Head of caudate nucleus (tissue), 42 donors: ENCODE data around the gene FAM13A.
"Not testable (repeated sequence)": the region's sequence is repeated elsewhere in the genome, so short reads cannot be mapped to it uniquely, and the experiment has no call there.

Experiments
- DNase-seq, 42 donors: peaks; one replicate each; pipeline versions ENCODE4 v3.0.0 to v3.0.0-alpha.2; 2020 to 2021; ENCODE audit warnings: mixed read lengths in 7 of 42
- intact Hi-C: fragments of 100-400 bp; cut with DNase I; formaldehyde crosslinking; loops from one replicate; pipeline ENCODE4 v1.15.0; 2022

Gene FAM13A

GRCh38 chr4:89048906-89049601, 7.9 kb downstream of the FAM13A start:
- DNase-seq, result no peak
- intact Hi-C loops, result no loop called here

DNA sequence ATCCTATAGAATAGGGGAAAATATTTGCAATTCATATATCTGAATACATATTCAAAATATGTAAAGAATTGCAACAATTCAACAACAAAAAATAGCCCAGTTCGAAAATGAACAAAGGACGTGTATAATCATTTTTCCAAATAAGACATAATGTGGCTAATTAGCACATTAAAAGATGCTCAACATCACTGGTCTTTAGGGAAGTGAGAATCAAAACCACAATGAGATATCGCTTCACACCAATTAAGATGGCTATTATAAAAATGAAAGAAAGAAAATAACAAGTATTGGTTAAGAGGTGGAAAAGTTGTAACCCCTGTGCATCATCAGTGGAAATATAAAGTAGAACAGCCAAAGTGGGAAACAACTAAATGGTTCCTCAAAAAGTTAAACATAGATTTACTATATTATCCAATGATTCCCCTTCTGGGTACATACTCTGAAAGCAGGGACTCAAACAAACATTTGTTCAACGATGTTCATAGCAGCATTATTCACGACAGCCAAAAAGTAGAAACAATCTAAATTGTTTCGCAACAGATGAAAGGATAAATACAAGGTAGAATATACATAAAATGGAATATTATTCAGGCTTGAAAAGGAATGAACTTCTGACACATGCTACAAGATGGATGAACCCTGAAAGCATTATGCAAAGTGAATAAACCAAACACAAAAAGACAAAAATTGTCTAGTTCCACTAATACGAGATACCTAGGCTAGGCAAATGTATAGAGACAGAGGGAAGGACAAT, 12.7 kb downstream of the FAM13A start:
- intact Hi-C loops, result no loop called here
- DNase-seq, result no peak

DNA sequence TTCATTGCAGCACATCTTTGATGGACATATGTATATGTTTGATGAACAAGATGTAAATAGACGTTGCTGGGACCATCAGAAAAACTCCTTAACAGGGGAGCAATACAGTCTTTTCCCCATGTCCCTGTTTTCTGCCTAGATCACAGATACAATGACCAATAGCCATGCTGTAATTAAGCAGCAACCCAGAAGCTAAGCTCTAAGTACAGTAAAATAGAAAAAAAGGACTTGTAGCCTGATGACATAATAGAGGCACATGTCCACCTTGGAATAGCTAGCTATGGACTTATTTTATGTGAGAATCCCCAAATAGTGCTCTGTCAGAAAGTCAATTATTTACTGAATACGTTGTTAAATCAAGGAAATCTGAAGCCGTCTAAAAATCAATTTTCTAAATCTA, 14.9 kb downstream of the FAM13A start:
- no peak for DNase-seq
- intact Hi-C loops, result no loop called here

GRCh38 chr4:89039730-89040338, 17.2 kb downstream of the FAM13A start:
- intact Hi-C loops, result no loop called here
- DNase-seq, result no peak

GRCh38 chr4:89036535-89036934, 20.4 kb downstream of the FAM13A start:
- intact Hi-C loops, result no loop called here

DNA sequence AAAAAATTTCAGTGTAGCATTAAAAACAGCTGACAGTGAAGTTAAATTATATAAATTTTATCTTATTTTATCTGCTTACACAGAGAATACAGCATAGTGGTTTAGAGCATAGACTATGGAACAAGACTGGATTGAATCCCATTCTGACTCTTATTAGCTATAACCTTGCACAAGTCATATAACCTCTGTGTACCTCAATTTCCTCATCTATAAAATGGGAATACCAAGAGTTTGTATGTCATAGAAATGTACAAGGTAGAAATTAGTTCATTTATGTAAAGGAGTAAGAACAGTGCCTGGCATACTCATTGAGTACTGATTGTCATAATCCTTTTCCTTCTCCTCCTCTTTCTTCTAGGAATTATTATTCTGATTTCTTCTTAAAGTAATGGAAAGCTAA, 25.7 kb downstream of the FAM13A start:
- intact Hi-C loops, result no loop called here
- DNase-seq, result no peak

More at GRCh38 chr4:89036535-89036934, 20.4 kb downstream of the FAM13A start:
- DNase-seq, result no peak

- DNase-seq, result no peak
- intact Hi-C loops, result loop anchor here (10.0 kb wide), 1 partner anchor 505 kb away; the partner anchor contains the start of gene PYURF
These were observed 27.4 kb downstream of the FAM13A start for GRCh38 chr4:89029591-89029990.

DNA sequence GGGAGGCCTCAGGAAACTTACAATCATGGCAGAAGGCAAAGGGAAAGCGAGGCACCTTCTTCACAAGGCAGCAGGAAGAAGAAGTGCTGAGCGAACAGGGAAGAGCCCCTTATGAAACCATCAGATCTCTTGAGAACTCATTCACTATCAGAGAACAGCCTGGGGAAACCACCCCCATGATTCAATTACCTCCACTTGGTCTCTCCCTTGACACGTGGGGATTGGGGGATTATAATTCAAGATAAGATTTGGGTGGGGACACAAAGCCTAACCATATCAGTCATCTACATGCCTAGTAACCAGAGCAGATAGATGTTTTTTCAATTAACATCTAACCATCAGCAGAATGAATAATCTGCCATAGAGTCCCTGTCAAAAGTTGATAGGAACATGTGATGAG, 30.4 kb downstream of the FAM13A start:
- intact Hi-C loops, result loop anchor here (10.0 kb wide), 1 partner anchor 502 kb away; the partner anchor contains the start of gene PYURF
- no peak for DNase-seq

DNA sequence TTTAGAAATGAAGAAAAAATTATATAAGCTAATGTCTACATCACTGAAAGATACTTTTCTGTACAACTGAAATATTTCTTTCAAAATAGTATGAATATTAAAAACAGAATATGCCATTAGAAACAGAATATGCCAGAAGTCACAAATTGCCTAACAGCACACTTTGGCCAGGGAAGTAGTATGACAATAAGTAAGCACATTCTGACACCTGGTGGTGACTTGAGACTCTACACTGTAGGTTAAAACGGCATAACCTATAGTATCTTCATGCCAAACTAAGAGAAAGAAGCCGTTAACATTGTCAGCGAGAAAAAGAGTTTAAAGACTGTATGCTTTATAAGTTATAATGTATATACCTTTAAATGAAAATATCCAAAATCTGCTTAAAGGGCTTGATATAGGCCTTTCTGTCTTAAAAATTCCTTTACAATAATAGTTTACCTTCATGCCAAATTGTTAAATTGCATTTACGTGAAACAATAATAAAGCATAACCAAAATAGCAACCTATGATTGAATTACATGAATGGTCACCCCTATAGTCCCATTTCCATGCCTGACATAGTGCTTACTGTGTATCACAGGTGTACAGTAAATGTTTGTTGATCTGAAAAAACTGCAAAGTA, 32.8 kb downstream of the FAM13A start:
- intact Hi-C loops, result loop anchor here (5.0 to 10.0 kb wide), 2 partner anchors 207 to 499 kb away; partner anchors contain the start of gene PYURF
- DNase-seq, result peak in 29 of 42 donors; percentile 13 to 86 (median 61)

GRCh38 chr4:89023140-89023539, 33.8 kb downstream of the FAM13A start:
- no peak for DNase-seq
- intact Hi-C loops, result loop anchor here (5.0 to 10.0 kb wide), 2 partner anchors 206 to 498 kb away; partner anchors contain the start of gene PYURF

GRCh38 chr4:89022426-89023128, 34.4 kb downstream of the FAM13A start:
- no peak for DNase-seq
- intact Hi-C loops, result loop anchor here (5.0 to 10.0 kb wide), 2 partner anchors 205 to 498 kb away; partner anchors contain the start of gene PYURF

DNA sequence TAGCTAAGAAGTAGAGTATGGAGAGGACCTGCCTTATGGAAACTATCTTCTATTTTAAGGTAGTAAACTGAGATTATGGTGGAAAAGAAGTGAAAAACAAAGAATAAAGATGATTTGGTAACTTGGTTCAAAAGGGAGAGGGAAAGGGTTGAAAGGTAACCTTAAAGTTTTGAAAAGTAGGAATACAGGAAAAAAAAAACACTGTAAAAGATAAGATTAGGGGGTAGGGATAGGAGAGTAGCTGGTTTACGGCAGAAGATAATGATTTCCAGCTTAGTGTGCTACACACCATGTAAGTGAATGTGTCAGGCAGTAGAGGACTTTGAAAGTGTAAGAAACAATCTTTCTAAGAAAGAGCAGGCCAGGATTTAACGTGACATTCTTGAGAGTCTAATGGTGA, 35.3 kb downstream of the FAM13A start:
- DNase-seq, result no peak
- intact Hi-C loops, result loop anchor here (5.0 to 10.0 kb wide), 2 partner anchors 204 to 497 kb away; partner anchors contain the start of gene PYURF

GRCh38 chr4:89021062-89021461, 35.9 kb downstream of the FAM13A start:
- DNase-seq, result no peak
- intact Hi-C loops, result loop anchor here (5.0 to 10.0 kb wide), 2 partner anchors 204 to 496 kb away; partner anchors contain the start of gene PYURF

DNA sequence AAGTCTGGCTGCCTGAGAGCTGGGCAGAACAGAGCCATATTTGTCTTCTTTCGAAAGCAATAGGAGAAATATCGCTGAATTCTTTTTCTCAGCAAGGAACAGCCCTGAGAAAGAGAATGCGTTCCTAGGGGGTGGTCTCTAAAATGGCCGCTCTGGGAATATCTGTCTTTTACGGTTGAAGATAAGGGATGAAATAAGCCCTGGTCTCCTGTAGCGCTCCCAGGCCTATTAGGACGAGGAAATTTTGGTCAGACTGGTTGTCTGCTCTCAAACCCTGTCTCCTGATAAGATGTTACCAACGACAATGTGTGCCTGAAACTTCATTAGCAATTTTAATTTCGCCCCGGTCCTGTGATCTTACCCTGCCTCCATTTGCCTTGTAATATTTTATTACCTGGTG, 42.1 kb downstream of the FAM13A start:
- intact Hi-C loops, result not testable (repeated sequence)

DNA sequence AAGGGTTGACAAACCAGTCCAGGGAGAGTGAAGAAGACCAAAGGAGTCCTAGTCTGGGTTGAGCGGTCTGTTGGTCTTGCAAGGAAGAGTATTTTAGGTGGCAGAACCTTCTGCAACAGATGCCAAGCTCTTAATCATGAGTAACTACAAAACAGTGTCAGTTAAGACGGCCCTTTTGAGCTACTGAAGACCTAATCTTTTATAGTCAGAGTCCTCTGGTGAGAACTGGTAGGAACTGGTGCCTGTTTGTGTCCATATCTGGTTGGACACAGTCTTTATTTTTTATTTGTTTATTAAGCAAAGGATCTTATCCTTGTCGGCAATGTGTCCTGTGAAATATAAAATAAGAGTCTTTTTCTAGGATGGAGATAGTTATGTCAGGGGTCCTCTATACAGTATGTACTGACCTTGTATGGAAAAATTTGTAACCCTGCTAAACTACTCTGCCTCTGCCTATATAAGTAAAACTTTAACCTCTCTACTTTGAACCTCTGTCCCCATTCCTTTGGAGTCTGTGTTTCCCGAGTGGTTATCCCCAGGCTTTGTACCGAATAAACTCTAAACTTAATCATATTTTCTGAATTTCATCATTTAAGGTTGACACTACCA, 47.1 kb downstream of the FAM13A start:
- DNase-seq, result no peak
- intact Hi-C loops, result no loop called here

More for the DNA sequence above, 42.1 kb downstream of the FAM13A start:
- not testable (repeated sequence) for DNase-seq

DNA sequence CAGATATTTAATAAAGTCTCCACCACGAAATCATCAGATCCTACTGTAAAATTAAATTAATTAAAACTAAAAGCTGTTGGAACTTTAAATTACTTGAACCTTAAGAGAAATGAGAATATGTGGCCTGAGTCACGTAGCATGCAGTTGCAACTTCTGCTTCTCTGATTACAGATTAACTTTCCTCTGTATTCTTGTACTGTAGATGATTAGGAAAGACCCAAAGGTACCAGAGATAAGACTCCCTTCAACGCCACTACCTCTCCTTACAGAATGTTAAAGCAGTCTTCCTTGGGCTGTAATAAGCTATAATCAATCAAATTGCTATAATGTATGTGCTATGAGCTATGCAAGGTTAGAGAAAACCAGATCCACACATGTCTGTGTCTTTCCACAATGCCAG, 47.9 kb downstream of the FAM13A start:
- no peak for DNase-seq
- intact Hi-C loops, result no loop called here

DNA sequence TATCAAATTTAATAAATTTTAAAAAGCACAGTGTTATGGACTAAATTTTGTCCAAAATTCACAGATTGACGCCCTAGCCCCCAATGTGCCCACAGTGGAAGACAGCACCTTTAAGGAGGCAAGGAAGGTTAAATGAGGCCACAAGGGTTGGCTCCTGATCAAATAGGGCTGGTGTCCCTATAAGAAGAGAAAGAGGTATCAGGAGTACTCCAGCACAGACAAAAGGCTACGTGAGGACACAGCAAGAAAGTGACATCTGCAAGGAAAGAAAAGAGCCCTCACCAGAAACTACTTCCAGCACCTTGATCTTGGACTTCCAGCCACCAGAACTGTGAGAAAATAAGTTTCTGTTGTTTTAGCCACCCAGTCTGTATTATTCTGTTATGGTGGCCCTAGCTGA, 48.8 kb downstream of the FAM13A start:
- no peak for DNase-seq
- intact Hi-C loops, result no loop called here

DNA sequence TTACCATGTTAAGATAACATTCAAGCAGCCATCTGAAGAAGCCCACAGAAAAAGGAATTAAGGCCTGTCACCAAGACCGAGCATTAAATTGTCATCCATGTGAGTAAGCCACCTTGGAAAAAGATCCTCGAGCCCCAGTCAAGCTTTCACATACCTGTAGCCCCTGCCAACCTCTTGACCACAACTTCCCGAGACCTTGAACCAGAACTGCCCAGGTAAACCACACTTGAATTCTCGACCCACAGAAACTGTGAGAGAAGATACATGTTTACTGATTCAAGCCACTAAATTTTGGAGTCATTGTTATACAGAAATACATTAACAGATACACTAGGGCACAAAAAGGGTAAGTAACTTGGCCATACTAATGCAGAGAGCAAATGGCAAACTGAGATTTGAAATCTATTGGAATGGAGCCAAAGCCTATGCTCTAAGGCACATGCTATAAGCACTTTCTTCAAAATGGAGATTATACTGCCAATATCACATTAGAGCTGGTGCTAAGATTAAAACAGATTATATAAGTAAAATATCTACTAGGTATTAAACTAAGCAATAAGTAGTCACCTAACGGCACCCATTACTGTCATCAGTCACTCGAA, 49.5 kb downstream of the FAM13A start:
- intact Hi-C loops, result no loop called here
- no peak for DNase-seq
